ENCODE measurements around the gene GOLGA6A.

GRCh38 chr15:74120426-74120825, 38.1 kb upstream of the GOLGA6A start:
- TF ChIP-seq POLR2A (IDR thresholded peaks at IDR 0.05), result no peak
- TF ChIP-seq CTCF (IDR thresholded peaks at IDR 0.05), result no peak

All from testis (tissue), 2 donors.